Epithelial cell of esophagus (primary cell): ENCODE data around the gene KCTD2.

ENCODE experiments used
- DNase-seq: peaks from one replicate; pipeline ENCODE4 v3.0.0; 2010; ENCODE audit warnings: low read depth
- H3K4me3 ChIP-seq: 2 replicates; pipeline ENCODE4 v1.5.1; 2011; ENCODE audit warnings: mild to moderate bottlenecking, low read length, control low read depth
- CTCF ChIP-seq: IDR thresholded peaks from 2 replicates; pipeline ENCODE4 v1.5.1; 2011; ENCODE audit warnings: low read depth, mild to moderate bottlenecking, low read length, control low read depth, inconsistent platforms; ENCODE audit not compliant: insufficient read depth; ENCODE audit errors: missing control alignments

The KCTD2 gene

DNA sequence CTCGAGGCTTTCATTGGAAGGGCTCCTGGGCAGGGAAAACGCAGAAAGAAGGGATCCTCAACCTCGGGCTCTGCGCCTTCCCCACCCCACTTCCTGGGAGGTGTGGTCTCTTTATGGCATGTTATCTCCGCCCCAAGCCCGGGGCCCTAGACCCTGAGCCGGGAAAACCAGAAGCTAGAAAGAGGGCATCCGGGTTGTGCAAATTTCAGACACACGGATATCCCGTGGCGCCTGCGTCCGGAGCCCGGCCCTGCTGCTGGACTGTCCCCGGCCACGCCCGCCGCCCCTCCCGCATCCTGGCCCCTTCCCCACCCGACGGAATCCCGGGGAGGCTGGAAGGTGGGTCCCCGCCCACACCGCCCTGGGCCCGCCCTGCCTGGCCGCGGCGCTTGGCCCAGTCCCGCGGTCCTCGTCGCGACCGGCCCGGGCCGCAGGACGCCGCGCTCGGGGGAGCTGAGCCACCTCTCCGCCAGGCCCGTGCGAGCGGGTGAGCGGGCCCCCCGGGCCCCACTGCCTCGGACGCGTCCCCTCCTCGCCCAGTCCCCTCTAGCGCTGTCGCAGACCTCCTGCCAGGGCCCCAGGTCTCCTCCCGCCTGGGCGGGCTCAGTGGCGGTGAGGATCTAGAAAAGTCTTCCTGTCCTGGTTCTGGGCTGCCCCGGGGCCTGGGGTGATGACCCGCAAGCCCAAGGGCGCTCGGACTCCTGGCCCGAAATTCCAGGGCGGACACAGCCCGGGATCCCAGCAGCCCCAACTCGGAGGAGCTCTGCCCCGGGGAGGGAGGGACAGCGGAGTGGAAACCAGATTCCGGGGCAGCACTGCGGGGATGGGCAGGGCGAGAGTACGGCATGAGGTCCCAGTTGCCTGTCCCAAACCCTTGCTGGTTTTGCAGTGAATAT is 40.8 kb downstream of the KCTD2 start, which contains the start of gene SLC16A5:
Gene SLC16A5 (plus strand): TSS at position 397 of the 896 bp plus-strand sequence. CDS start 5,683 bp downstream, outside the sequence.
- peak; percentile 68 for DNase-seq
- H3K4me3 ChIP-seq, result peak within 1 kb of the TSS; percentile 56

DNA sequence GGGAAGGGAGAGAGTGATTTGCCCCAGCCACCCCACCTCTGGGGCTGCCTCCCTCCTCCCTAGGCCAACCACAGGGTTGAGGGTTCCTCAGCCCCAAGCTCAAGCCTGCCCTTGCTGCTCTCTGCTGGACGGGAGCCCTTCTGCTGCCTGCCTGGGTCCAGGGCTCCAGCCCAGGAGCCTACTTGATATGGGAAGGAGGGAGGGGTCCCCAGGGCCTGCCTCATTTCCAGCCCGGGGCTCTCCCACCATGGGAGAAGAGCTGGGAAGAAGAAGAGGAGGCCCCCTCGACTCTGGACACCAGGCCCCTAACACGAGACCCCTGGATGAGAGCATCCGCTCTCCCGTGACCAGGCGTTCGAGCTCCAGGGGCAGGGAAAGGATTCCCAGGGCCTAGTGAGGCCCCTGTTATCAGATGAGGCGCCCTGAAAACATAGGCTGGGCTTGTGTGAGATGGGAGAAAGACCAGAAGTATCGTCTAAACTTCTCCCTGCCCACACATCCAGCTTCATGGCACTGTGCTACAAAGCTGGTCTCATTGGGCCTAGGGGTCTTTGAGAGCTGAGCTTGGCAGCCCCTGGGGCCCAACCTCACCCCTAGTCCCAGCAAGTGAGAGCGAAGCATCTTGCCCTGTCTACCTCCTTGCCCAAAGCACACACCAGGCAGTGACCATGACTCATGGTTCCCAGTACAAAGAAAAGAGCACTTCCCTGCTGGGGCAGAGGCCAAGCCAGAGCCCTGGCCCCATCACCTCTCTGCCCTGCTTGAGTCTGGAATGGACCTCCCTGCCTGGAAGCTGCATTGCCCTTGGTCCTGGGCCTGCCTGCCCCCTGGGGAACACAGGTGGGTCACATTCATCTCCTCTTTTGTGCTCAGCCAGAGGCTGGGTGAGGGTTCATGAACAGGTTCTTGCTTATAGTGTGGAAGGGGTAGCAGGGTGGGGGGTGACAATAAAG is 41.7 kb downstream of the KCTD2 start:
- TF ChIP-seq CTCF, result no peak
- peak overlapping the region; percentile 56 for H3K4me3 ChIP-seq
- peak; percentile 46 for DNase-seq

More for the DNA sequence above, 40.8 kb downstream of the KCTD2 start, which contains the start of gene SLC16A5:
- no peak for TF ChIP-seq CTCF

GRCh38 chr17:75090871-75091854 is 44.1 kb downstream of the KCTD2 start:
- no peak for TF ChIP-seq CTCF
- no peak overlapping the region for H3K4me3 ChIP-seq
- no peak for DNase-seq

DNA sequence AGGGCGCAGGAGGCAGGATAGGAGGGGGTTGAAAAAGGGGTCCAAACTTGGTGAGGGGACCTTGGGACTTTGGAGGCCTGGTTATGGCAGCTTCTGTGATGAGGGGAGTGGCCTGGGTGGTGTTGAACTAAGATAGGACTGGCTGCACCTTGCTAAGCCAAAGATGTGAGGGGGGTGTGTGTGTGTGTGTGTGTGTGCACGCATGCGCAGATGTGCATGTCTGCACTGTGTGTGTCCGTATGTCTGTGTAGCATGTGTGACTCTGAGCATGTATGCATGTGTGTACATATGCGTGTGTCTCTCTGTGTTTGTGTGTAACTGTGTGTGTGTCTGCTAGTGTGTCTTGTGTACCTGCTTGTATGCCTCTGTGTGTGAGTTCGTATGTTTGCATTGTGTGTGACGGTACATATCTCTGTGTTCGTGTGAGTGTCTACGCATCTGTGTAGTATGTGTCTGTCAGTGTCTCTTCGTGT is 44.9 kb downstream of the KCTD2 start:
- no peak for TF ChIP-seq CTCF
- no peak overlapping the region for H3K4me3 ChIP-seq

GRCh38 chr17:75093548-75094158 is 46.6 kb downstream of the KCTD2 start:
- H3K4me3 ChIP-seq, result no peak overlapping the region
- no peak for DNase-seq
- no peak for TF ChIP-seq CTCF

More for the DNA sequence above, 44.9 kb downstream of the KCTD2 start:
- no peak for DNase-seq

GRCh38 chr17:75094871-75095399 is 47.9 kb downstream of the KCTD2 start:
- H3K4me3 ChIP-seq, result no peak overlapping the region
- no peak for DNase-seq
- TF ChIP-seq CTCF, result no peak
